SK-N-SH (cell line): ENCODE results near the gene TBC1D2B. TPM values are rescaled to one million over a fixed set of nuclear protein-coding genes. Genes with fewer than 3 reads are reported as not detected.

Experiments
- CTCF ChIA-PET: fragments of 300-600, 350-600 bp; formaldehyde crosslinking; extraction: SDS; loops from one replicate; lab custom pipeline; 2021; lab: Yijun Ruan, JAX
- POLR2A ChIA-PET: fragments of 350-600 bp; sonication (Branson Sonifier 250); formaldehyde crosslinking; extraction: SDS; loops from one replicate; lab custom pipeline; 2020; ENCODE audit warnings: antibody characterized with exemption, inconsistent platforms; lab: Yijun Ruan, JAX
- DNase-seq: peaks from one replicate; pipeline ENCODE4 v3.0.0; 2012
- H2AFZ ChIP-seq: fragments of 200-600 bp; sonication (generic); 2 replicates; pipeline ENCODE4 v1.8.1; 2016; ENCODE audit warnings: antibody characterized with exemption, mild to moderate bottlenecking, low read depth
- H3F3A ChIP-seq: fragments of 200-600 bp; sonication (generic); replicated peaks from 2 replicates; pipeline ENCODE3; 2016; ENCODE audit warnings: antibody characterized with exemption, mild to moderate bottlenecking; ENCODE audit not compliant: insufficient read depth
- H3K27ac ChIP-seq, 2 experiments: fragments of 200-500 bp in 1 of 2; fragments of 200-600 bp in 1 of 2; sonication (Bioruptor generic) in 1 of 2; sonication (generic), shearing (Covaris generic) in 1 of 2; 2 replicates each; pipeline versions ENCODE4 v1.5.1 to v1.6.1; 2014 to 2016; ENCODE audit warnings: low read depth in 2 of 2, inconsistent platforms in 1 of 2, low read length in 1 of 2, mild to moderate bottlenecking in 1 of 2, mixed read lengths in 1 of 2
- H3K27me3 ChIP-seq: fragments of 200-600 bp; sonication (generic), shearing (Covaris generic); 2 replicates; pipeline ENCODE4 v1.6.1; 2016; ENCODE audit warnings: mixed run types; ENCODE audit not compliant: insufficient read depth
- H3K36me3 ChIP-seq, 2 experiments: fragments of 200-500 bp in 1 of 2; fragments of 200-600 bp in 1 of 2; sonication (Bioruptor generic) in 1 of 2; sonication (generic) in 1 of 2; replicated peaks in 1 of 2; 2 replicates each; pipeline versions ENCODE3 to v1.5.1; 2014 to 2016; ENCODE audit warnings: low read length in 1 of 2, mild to moderate bottlenecking in 1 of 2; ENCODE audit not compliant: insufficient read depth in 2 of 2, control insufficient read depth in 1 of 2
- H3K4me1 ChIP-seq, 2 experiments: fragments of 200-500 bp in 1 of 2; fragments of 200-600 bp in 1 of 2; sonication (Bioruptor generic) in 1 of 2; sonication (generic), shearing (Covaris generic) in 1 of 2; 2 replicates each; pipeline versions ENCODE4 v1.5.1 to v1.6.1; 2014 to 2016; ENCODE audit warnings: low read depth in 1 of 2, low read length in 1 of 2, mixed run types in 1 of 2; ENCODE audit not compliant: insufficient read depth in 2 of 2, control insufficient read depth in 1 of 2
- H3K4me2 ChIP-seq: fragments of 200-600 bp; sonication (generic), shearing (Covaris generic); 2 replicates; pipeline ENCODE4 v1.6.1; 2017; ENCODE audit warnings: mixed run types
- H3K4me3 ChIP-seq, 2 experiments: fragments of 200-500 bp in 1 of 2; fragments of 200-600 bp in 1 of 2; sonication (Bioruptor generic) in 1 of 2; sonication (generic), shearing (Covaris generic) in 1 of 2; 2 replicates each; pipeline versions ENCODE4 v1.5.1 to v1.8.1; 2014 to 2016; ENCODE audit warnings: low read depth in 2 of 2, inconsistent platforms in 1 of 2, low read length in 1 of 2, mild to moderate bottlenecking in 1 of 2, mixed read lengths in 1 of 2, moderate library complexity in 1 of 2
- H3K79me2 ChIP-seq: fragments of 200-600 bp; sonication (generic); 2 replicates; pipeline ENCODE4 v1.8.1; 2017; ENCODE audit warnings: mild to moderate bottlenecking; ENCODE audit not compliant: insufficient read depth
- H3K9ac ChIP-seq: fragments of 200-600 bp; sonication (generic); 2 replicates; pipeline ENCODE4 v1.6.1; 2017; ENCODE audit warnings: mixed run types
- H3K9me2 ChIP-seq: fragments of 200-600 bp; sonication (generic); 2 replicates; pipeline ENCODE4 v1.6.1; 2017; ENCODE audit warnings: mixed run types
- H3K9me3 ChIP-seq: fragments of 200-600 bp; sonication (generic); 2 replicates; pipeline ENCODE4 v1.6.1; 2017; ENCODE audit warnings: mixed run types, mild to moderate bottlenecking, moderate library complexity
- H4K20me1 ChIP-seq: fragments of 200-600 bp; sonication (generic); 2 replicates; pipeline ENCODE4 v1.6.1; 2017; ENCODE audit warnings: mild to moderate bottlenecking, mixed run types; ENCODE audit not compliant: insufficient read depth
- ELF1 ChIP-seq: IDR thresholded peaks from 2 replicates; pipeline ENCODE4 v1.4.0; 2012
- EP300 ChIP-seq, 2 experiments: IDR thresholded peaks; 2 replicates each; pipeline versions ENCODE4 v1.4.0 to v1.6.1; 2012; ENCODE audit warnings: borderline replicate concordance in 1 of 2, low read depth in 1 of 2, low read length in 1 of 2
- GABPA ChIP-seq: IDR thresholded peaks from 2 replicates; pipeline ENCODE4 v1.4.0; 2012; ENCODE audit warnings: low read depth, mild to moderate bottlenecking
- MXI1 ChIP-seq: IDR thresholded peaks from 2 replicates; pipeline ENCODE4 v1.6.1; 2012; ENCODE audit warnings: mild to moderate bottlenecking, low read depth, low read length, improper control_type of control experiment
- NFIC ChIP-seq: IDR thresholded peaks from 2 replicates; pipeline ENCODE4 v1.4.0; 2012; ENCODE audit warnings: borderline replicate concordance
- POLR2AphosphoS5 ChIP-seq: IDR thresholded peaks from 2 replicates; pipeline ENCODE4 v1.6.1; 2012; ENCODE audit warnings: low read depth, low read length
- RAD21 ChIP-seq: IDR thresholded peaks from 2 replicates; pipeline ENCODE4 v1.6.1; 2012; ENCODE audit warnings: mild to moderate bottlenecking, low read length
- TEAD4 ChIP-seq: IDR thresholded peaks from 2 replicates; pipeline ENCODE4 v1.4.0; 2012; ENCODE audit warnings: mild to moderate bottlenecking, borderline replicate concordance; ENCODE audit not compliant: insufficient read depth
- WGBS: methylation state at CpG from one replicate; pipeline ENCODE4 v1.1.6; 2017; ENCODE audit warnings: low lambda C conversion rate; 5-methylcytosine and 5-hydroxymethylcytosine counted together
- polyA plus RNA-seq, 3 experiments: library from polyadenylated mRNA; depleted of rRNA; stranded (reverse); fragments of >200 nt; gene quantifications; 2 replicates each; pipeline ENCODE4 v1.2.3, GENCODE V29; 2012
- TF ChIP-seq, protein P1 (sequence below): fragments of 150-350 bp; IDR thresholded peaks from 2 replicates; pipeline ENCODE4 v1.6.1; 2016; ENCODE audit warnings: mild to moderate bottlenecking, low read depth, low read length
- TF ChIP-seq, protein P2 (sequence below): IDR thresholded peaks from 2 replicates; pipeline ENCODE4; 2012
- TF ChIP-seq, protein P3 (sequence below): fragments of 200-600 bp; sonication (generic); IDR thresholded peaks from 2 replicates; pipeline ENCODE4 v1.6.1; 2017; ENCODE audit warnings: antibody characterized with exemption, mild to moderate bottlenecking, moderate library complexity
- TF ChIP-seq, protein P4 (sequence below): IDR thresholded peaks from 2 replicates; pipeline ENCODE4 v1.6.1; 2012; ENCODE audit warnings: mild to moderate bottlenecking, low read depth, low read length, moderate library complexity
- TF ChIP-seq, protein P5 (sequence below): IDR thresholded peaks from 2 replicates; pipeline ENCODE4 v1.4.0; 2012; ENCODE audit warnings: low read depth, borderline replicate concordance
- TF ChIP-seq, protein P6 (sequence below): IDR thresholded peaks from 2 replicates; pipeline ENCODE4 v1.4.0; 2012; ENCODE audit warnings: low read depth, borderline replicate concordance

The TBC1D2B gene
- polyA plus RNA-seq, 1 of the 3 experiments (the other 2 are of a cell fraction) = 19.0 TPM

DNA sequence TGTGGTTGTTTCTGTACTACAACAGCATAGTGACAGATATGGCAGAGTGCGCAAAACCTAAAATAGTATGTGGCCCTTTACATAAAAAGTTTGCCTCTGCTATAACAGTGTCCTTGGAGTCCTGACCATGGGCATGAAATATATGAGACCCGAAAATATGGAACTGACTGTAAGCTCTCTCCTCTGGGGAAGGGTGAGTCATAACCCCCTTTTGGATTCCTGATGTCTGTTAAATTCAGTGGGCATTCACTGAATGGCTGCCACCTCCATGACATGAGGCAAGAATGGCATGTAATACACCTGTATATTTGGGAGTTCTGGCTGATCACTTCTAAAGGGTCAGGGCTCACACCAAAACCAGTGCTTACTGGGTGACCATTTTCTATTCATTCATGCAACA is 6.1 kb downstream of the TBC1D2B start:
- Histone ChIP-seq H3K27ac (no peak overlapping the region), H3K4me3 (no peak overlapping the region), H3F3A (peaks cover 44% of the 10 kb centered on the region), H3K36me3 (peaks cover 0 to 7% of the 10 kb centered on the region in 2 experiments), H3K9me3 (no peaks in the 10 kb centered on the region), H3K4me2 (no peak overlapping the region), H3K27me3 (no peaks in the 10 kb centered on the region), H3K4me1 (peaks cover 57 to 63% of the 10 kb centered on the region in 2 experiments), H3K79me2 (peaks cover 94% of the 10 kb centered on the region), H3K9me2 (no peaks in the 10 kb centered on the region), H2AFZ (no peak overlapping the region), H4K20me1 (peaks cover 15% of the 10 kb centered on the region), H3K9ac (no peak overlapping the region)
- DNase-seq = no peak
- TF ChIP-seq POLR2AphosphoS5 = no peak
- TF ChIP-seq, protein P1, sequence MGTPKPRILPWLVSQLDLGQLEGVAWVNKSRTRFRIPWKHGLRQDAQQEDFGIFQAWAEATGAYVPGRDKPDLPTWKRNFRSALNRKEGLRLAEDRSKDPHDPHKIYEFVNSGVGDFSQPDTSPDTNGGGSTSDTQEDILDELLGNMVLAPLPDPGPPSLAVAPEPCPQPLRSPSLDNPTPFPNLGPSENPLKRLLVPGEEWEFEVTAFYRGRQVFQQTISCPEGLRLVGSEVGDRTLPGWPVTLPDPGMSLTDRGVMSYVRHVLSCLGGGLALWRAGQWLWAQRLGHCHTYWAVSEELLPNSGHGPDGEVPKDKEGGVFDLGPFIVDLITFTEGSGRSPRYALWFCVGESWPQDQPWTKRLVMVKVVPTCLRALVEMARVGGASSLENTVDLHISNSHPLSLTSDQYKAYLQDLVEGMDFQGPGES = no peak
- no peak for TF ChIP-seq GABPA
- no peak for TF ChIP-seq EP300 (IDR thresholded peaks at IDR 0.05; ENCODE audit: borderline replicate concordance in 1 of 2, low read depth in 1 of 2, low read length in 1 of 2)
- CTCF ChIA-PET = interaction anchor here (1.5 to 5.7 kb wide), 3 partner anchors 37 to 124 kb away, joined by 3 to 39 read pairs (median 9); no protein-coding TSS in a partner anchor
- POLR2A ChIA-PET = no interaction called here
- whole genome bisulfite sequencing = 57% methylated on average over 2 of the region's 2 CpGs

DNA sequence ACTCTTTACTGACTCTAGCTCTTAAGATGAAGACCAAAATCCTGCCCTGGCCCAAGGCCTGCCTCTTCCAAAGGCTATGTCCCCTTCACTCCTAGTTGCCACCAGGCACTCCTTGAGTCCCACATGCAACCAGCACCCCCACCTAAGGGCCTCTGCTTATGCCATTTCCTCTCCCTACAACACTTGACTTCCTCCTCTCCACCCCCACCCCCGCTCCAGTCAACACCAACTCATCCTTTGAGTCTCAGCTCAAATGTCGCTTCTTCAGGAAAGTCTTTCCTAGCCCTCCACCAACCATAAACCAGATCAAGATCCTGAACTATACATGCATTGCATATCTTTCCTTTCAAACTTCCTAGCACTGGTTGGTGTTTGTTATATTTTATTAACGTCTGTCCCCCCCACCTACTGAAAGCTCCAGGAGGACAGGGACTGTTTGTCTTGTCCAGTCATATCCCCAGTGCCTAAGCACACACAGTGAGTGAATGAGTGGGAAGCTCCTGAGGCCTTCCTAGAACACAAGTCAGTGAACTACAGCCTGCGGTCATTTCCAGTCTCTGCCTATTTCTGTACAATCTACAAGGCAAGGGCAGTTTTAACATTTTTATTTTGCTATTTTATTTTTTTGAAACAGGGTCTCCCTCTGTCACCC is 7.3 kb downstream of the TBC1D2B start:
- Histone ChIP-seq H3F3A (peaks cover 33% of the 10 kb centered on the region), H3K9me2 (no peaks in the 10 kb centered on the region), H3K9me3 (no peaks in the 10 kb centered on the region), H3K9ac (no peak overlapping the region), H3K36me3 (peaks cover 0 to 7% of the 10 kb centered on the region in 2 experiments), H4K20me1 (peaks cover 24% of the 10 kb centered on the region), H3K27ac (peak overlapping the region; percentile 86 to 99; a peak in 2 of 4 replicates), H3K4me2 (0 out of 2 replicates have a peak overlapping the region, but pooled peaks have one; percentile 38), H3K4me1 (peaks cover 58 to 73% of the 10 kb centered on the region in 2 experiments), H3K27me3 (no peaks in the 10 kb centered on the region), H3K79me2 (peaks cover 96% of the 10 kb centered on the region), H3K4me3 (no peak overlapping the region), H2AFZ (no peak overlapping the region)
- DNase-seq = no peak
- TF ChIP-seq POLR2AphosphoS5 = no peak
- TF ChIP-seq ELF1 = no peak
- TF ChIP-seq, protein P2, sequence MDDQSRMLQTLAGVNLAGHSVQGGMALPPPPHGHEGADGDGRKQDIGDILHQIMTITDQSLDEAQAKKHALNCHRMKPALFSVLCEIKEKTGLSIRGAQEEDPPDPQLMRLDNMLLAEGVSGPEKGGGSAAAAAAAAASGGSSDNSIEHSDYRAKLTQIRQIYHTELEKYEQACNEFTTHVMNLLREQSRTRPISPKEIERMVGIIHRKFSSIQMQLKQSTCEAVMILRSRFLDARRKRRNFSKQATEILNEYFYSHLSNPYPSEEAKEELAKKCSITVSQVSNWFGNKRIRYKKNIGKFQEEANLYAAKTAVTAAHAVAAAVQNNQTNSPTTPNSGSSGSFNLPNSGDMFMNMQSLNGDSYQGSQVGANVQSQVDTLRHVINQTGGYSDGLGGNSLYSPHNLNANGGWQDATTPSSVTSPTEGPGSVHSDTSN = no peak
- TF ChIP-seq, protein P3, sequence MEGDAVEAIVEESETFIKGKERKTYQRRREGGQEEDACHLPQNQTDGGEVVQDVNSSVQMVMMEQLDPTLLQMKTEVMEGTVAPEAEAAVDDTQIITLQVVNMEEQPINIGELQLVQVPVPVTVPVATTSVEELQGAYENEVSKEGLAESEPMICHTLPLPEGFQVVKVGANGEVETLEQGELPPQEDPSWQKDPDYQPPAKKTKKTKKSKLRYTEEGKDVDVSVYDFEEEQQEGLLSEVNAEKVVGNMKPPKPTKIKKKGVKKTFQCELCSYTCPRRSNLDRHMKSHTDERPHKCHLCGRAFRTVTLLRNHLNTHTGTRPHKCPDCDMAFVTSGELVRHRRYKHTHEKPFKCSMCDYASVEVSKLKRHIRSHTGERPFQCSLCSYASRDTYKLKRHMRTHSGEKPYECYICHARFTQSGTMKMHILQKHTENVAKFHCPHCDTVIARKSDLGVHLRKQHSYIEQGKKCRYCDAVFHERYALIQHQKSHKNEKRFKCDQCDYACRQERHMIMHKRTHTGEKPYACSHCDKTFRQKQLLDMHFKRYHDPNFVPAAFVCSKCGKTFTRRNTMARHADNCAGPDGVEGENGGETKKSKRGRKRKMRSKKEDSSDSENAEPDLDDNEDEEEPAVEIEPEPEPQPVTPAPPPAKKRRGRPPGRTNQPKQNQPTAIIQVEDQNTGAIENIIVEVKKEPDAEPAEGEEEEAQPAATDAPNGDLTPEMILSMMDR = no peak
- no peak for TF ChIP-seq MXI1
- TF ChIP-seq, protein P4, sequence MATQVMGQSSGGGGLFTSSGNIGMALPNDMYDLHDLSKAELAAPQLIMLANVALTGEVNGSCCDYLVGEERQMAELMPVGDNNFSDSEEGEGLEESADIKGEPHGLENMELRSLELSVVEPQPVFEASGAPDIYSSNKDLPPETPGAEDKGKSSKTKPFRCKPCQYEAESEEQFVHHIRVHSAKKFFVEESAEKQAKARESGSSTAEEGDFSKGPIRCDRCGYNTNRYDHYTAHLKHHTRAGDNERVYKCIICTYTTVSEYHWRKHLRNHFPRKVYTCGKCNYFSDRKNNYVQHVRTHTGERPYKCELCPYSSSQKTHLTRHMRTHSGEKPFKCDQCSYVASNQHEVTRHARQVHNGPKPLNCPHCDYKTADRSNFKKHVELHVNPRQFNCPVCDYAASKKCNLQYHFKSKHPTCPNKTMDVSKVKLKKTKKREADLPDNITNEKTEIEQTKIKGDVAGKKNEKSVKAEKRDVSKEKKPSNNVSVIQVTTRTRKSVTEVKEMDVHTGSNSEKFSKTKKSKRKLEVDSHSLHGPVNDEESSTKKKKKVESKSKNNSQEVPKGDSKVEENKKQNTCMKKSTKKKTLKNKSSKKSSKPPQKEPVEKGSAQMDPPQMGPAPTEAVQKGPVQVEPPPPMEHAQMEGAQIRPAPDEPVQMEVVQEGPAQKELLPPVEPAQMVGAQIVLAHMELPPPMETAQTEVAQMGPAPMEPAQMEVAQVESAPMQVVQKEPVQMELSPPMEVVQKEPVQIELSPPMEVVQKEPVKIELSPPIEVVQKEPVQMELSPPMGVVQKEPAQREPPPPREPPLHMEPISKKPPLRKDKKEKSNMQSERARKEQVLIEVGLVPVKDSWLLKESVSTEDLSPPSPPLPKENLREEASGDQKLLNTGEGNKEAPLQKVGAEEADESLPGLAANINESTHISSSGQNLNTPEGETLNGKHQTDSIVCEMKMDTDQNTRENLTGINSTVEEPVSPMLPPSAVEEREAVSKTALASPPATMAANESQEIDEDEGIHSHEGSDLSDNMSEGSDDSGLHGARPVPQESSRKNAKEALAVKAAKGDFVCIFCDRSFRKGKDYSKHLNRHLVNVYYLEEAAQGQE = no peak
- no peak for TF ChIP-seq NFIC
- no peak for TF ChIP-seq RAD21
- no peak for TF ChIP-seq TEAD4
- TF ChIP-seq, protein P5, sequence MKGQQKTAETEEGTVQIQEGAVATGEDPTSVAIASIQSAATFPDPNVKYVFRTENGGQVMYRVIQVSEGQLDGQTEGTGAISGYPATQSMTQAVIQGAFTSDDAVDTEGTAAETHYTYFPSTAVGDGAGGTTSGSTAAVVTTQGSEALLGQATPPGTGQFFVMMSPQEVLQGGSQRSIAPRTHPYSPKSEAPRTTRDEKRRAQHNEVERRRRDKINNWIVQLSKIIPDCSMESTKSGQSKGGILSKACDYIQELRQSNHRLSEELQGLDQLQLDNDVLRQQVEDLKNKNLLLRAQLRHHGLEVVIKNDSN = no peak
- TF ChIP-seq, protein P6, sequence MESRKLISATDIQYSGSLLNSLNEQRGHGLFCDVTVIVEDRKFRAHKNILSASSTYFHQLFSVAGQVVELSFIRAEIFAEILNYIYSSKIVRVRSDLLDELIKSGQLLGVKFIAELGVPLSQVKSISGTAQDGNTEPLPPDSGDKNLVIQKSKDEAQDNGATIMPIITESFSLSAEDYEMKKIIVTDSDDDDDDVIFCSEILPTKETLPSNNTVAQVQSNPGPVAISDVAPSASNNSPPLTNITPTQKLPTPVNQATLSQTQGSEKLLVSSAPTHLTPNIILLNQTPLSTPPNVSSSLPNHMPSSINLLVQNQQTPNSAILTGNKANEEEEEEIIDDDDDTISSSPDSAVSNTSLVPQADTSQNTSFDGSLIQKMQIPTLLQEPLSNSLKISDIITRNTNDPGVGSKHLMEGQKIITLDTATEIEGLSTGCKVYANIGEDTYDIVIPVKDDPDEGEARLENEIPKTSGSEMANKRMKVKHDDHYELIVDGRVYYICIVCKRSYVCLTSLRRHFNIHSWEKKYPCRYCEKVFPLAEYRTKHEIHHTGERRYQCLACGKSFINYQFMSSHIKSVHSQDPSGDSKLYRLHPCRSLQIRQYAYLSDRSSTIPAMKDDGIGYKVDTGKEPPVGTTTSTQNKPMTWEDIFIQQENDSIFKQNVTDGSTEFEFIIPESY = no peak
- WGBS = 90% methylated on average over 4 of the region's 4 CpGs
- CTCF ChIA-PET = interaction anchor here (0.9 to 5.7 kb wide), 6 partner anchors 38 to 174 kb away, joined by 3 to 39 read pairs (median 6); no protein-coding TSS in a partner anchor
- POLR2A ChIA-PET = no interaction called here
